ENCODE data around the gene TEX54.
"Not testable (repeated sequence)": the region's sequence is repeated elsewhere in the genome, so short reads cannot be mapped to it uniquely, and the experiment has no call there.

Gene TEX54

GRCh38 chr11:62832336-62833234 is at the start of gene TEX54:
TSS of gene TEX54 (minus strand) at chr11:62832841.
- no peak for DNase-seq (ENCODE audit: low read depth)

- no peak for DNase-seq (ENCODE audit: low read depth)
Measured at GRCh38 chr11:62882431-62882749, 49.7 kb upstream of the TEX54 start.

GRCh38 chr11:62881579-62882430 is 49.2 kb upstream of the TEX54 start:
- peak; percentile 93 for DNase-seq (ENCODE audit: low read depth)

- DNase-seq (ENCODE audit: low read depth) = peak; percentile 87
Measured at GRCh38 chr11:62880803-62881578, 48.4 kb upstream of the TEX54 start, which contains the start of gene SLC3A2. TSS of gene SLC3A2 (plus strand) at chr11:62880896. CDS start at chr11:62881024, 128 bp downstream.

- DNase-seq (ENCODE audit: low read depth) = peak; percentile 19
Measured at GRCh38 chr11:62880231-62880802, 47.7 kb upstream of the TEX54 start.

- no peak for DNase-seq (ENCODE audit: low read depth)
Measured at GRCh38 chr11:62879235-62879978, 46.8 kb upstream of the TEX54 start.

GRCh38 chr11:62876712-62877111 is 44.1 kb upstream of the TEX54 start:
- no peak for DNase-seq (ENCODE audit: low read depth)

GRCh38 chr11:62875698-62876478 is 43.2 kb upstream of the TEX54 start:
- no peak for DNase-seq (ENCODE audit: low read depth)

GRCh38 chr11:62874851-62875250 is 42.2 kb upstream of the TEX54 start:
- DNase-seq (ENCODE audit: low read depth) = no peak

GRCh38 chr11:62865635-62866034 is 33.0 kb upstream of the TEX54 start:
- DNase-seq (ENCODE audit: low read depth) = no peak

GRCh38 chr11:62863687-62864335 is 31.2 kb upstream of the TEX54 start:
- DNase-seq (ENCODE audit: low read depth) = no peak

- DNase-seq (ENCODE audit: low read depth) = not testable (repeated sequence)
Measured at GRCh38 chr11:62861564-62862192, 29.0 kb upstream of the TEX54 start.

- no peak for DNase-seq (ENCODE audit: low read depth)
Measured at GRCh38 chr11:62860835-62861563, 28.4 kb upstream of the TEX54 start.

- DNase-seq (ENCODE audit: low read depth) = not testable (repeated sequence)
Measured at GRCh38 chr11:62859281-62859703, 26.7 kb upstream of the TEX54 start.

- DNase-seq (ENCODE audit: low read depth) = no peak
Measured at GRCh38 chr11:62858201-62858600, 25.6 kb upstream of the TEX54 start.

GRCh38 chr11:62857541-62857982 is 24.9 kb upstream of the TEX54 start:
- DNase-seq (ENCODE audit: low read depth) = no peak

GRCh38 chr11:62856333-62856895 is 23.8 kb upstream of the TEX54 start:
- DNase-seq (ENCODE audit: low read depth) = no peak

Data from activated T-helper 9 cell treated with anti-CD3 and anti-CD28 coated beads, Interleukin-2, amount 50 U/mL, for 16 hours (primary cell).